ENCODE measurements around the gene BTBD10. TPM values are rescaled to one million over a fixed set of nuclear protein-coding genes. Genes with fewer than 3 reads are reported as not detected.

Gene BTBD10
- total and polyA plus RNA-seq, 2 donors (not counting 1 experiment from before 2014, with no cell fraction given) = 40.2 to 83.9 TPM

GRCh38 chr11:13355191-13355590 lies 107.8 kb downstream of the BTBD10 start:
- Histone ChIP-seq H3K27ac (ENCODE audit: insufficient read depth, low read length) (no peak overlapping the region), H2AFZ (ENCODE audit: low read length) (no peak overlapping the region), H4K20me1 (ENCODE audit: control insufficient read depth, extremely low read depth, insufficient read depth, low read length) (no peaks in the 10 kb centered on the region), H3K36me3 (ENCODE audit: control insufficient read depth, insufficient read depth, low read length) (peaks cover 5% of the 10 kb centered on the region), H3K79me2 (ENCODE audit: control insufficient read depth, insufficient read depth, low read length) (no peaks in the 10 kb centered on the region), H3K9me3 (ENCODE audit: control insufficient read depth, insufficient read depth, low read depth, low read length) (no peaks in the 10 kb centered on the region), H3K4me2 (ENCODE audit: extremely low read depth, insufficient read depth, low read length) (no peak overlapping the region), H3K9ac (ENCODE audit: insufficient read depth, low read length) (no peak overlapping the region), H3K4me1 (ENCODE audit: control insufficient read depth, extremely low read depth, insufficient read depth, low read length) (no peaks in the 10 kb centered on the region), H3K27me3 (ENCODE audit: control insufficient read depth, insufficient read depth, low read length) (no peaks in the 10 kb centered on the region), H3K4me3 (replicated peaks in 1 of 4; ENCODE audit: control extremely low read depth in 1 of 4, insufficient read depth in 1 of 4, low read depth in 3 of 4, low read length in 4 of 4) (no peak overlapping the region)
- DNase-seq (ENCODE audit: low read depth in 2 of 2) = no peak
- TF ChIP-seq, protein P1, sequence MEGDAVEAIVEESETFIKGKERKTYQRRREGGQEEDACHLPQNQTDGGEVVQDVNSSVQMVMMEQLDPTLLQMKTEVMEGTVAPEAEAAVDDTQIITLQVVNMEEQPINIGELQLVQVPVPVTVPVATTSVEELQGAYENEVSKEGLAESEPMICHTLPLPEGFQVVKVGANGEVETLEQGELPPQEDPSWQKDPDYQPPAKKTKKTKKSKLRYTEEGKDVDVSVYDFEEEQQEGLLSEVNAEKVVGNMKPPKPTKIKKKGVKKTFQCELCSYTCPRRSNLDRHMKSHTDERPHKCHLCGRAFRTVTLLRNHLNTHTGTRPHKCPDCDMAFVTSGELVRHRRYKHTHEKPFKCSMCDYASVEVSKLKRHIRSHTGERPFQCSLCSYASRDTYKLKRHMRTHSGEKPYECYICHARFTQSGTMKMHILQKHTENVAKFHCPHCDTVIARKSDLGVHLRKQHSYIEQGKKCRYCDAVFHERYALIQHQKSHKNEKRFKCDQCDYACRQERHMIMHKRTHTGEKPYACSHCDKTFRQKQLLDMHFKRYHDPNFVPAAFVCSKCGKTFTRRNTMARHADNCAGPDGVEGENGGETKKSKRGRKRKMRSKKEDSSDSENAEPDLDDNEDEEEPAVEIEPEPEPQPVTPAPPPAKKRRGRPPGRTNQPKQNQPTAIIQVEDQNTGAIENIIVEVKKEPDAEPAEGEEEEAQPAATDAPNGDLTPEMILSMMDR (conservative IDR thresholded peaks at IDR 0.05 in 1 of 2, IDR thresholded peaks at IDR 0.05 in 1 of 2; ENCODE audit: low read depth in 1 of 2, low read length in 2 of 2) = no peak
- no peak for TF ChIP-seq EZH2 (IDR thresholded peaks at IDR 0.05; ENCODE audit: low read length, missing control alignments)

DNA sequence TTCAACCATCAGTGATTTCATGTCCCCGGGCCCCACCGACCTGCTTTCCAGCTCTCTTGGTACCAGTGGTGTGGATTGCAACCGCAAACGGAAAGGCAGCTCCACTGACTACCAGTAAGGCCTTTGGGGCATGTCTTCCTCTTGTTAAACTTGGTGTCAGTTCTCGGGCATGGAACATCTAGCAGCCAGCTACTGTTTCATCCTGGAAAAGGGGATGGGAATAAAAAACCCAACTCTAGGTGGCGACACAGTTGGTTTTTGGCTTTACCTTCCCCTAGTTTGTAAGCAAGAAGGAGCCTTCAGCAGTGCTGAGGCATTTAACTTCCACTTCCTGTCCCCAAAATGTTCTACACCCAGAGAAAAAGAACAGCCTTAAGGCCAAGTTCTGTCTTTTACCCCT lies 108.7 kb downstream of the BTBD10 start:
- no peak overlapping the region for H3K27ac ChIP-seq (ENCODE audit: insufficient read depth, low read length)
- no peaks in the 10 kb centered on the region for H4K20me1 ChIP-seq (ENCODE audit: control insufficient read depth, extremely low read depth, insufficient read depth, low read length)
- H3K4me2 ChIP-seq (ENCODE audit: extremely low read depth, insufficient read depth, low read length) = no peak overlapping the region
- H3K79me2 ChIP-seq (ENCODE audit: control insufficient read depth, insufficient read depth, low read length) = no peaks in the 10 kb centered on the region
- TF ChIP-seq EZH2 (IDR thresholded peaks at IDR 0.05; ENCODE audit: low read length, missing control alignments) = no peak
- TF ChIP-seq, protein P1 (conservative IDR thresholded peaks at IDR 0.05 in 1 of 2, IDR thresholded peaks at IDR 0.05 in 1 of 2; ENCODE audit: low read depth in 1 of 2, low read length in 2 of 2) = peak in 1 of 2 donors; percentile 26
- no peaks in the 10 kb centered on the region for H3K9me3 ChIP-seq (ENCODE audit: control insufficient read depth, insufficient read depth, low read depth, low read length)
- H3K4me1 ChIP-seq (ENCODE audit: control insufficient read depth, extremely low read depth, insufficient read depth, low read length) = no peaks in the 10 kb centered on the region
- H3K4me3 ChIP-seq (replicated peaks in 1 of 4; ENCODE audit: control extremely low read depth in 1 of 4, insufficient read depth in 1 of 4, low read depth in 3 of 4, low read length in 4 of 4) = no peak overlapping the region
- H2AFZ ChIP-seq (ENCODE audit: low read length) = no peak overlapping the region
- no peak for DNase-seq (ENCODE audit: low read depth in 2 of 2)
- H3K36me3 ChIP-seq (ENCODE audit: control insufficient read depth, insufficient read depth, low read length) = peaks cover 5% of the 10 kb centered on the region
- H3K27me3 ChIP-seq (ENCODE audit: control insufficient read depth, insufficient read depth, low read length) = no peaks in the 10 kb centered on the region
- H3K9ac ChIP-seq (ENCODE audit: insufficient read depth, low read length) = no peak overlapping the region

DNA sequence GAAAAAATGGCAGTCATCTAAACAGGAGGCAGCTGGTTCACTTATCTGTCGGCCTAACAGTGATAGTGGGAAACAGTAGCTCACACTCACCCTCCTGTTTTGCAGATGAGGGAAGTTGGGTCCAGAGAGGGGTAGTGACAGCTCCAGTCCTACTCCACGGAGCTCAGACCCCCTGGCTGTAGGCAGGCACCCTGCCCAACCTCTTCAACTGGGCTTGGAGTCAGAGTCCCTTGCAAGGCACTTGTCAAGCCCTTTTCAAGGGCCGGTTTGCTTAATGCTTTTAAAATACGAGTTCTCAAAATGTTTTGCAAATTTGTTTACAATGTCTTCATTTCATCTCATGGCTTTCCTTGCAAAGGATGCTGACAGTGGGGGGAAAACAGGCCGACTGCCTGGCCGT lies 110.3 kb downstream of the BTBD10 start:
- peaks cover 5% of the 10 kb centered on the region for H3K36me3 ChIP-seq (ENCODE audit: control insufficient read depth, insufficient read depth, low read length)
- H3K4me1 ChIP-seq (ENCODE audit: control insufficient read depth, extremely low read depth, insufficient read depth, low read length) = no peaks in the 10 kb centered on the region
- DNase-seq (ENCODE audit: low read depth in 2 of 2) = no peak
- no peaks in the 10 kb centered on the region for H3K79me2 ChIP-seq (ENCODE audit: control insufficient read depth, insufficient read depth, low read length)
- H3K9me3 ChIP-seq (ENCODE audit: control insufficient read depth, insufficient read depth, low read depth, low read length) = no peaks in the 10 kb centered on the region
- no peak overlapping the region for H3K9ac ChIP-seq (ENCODE audit: insufficient read depth, low read length)
- H4K20me1 ChIP-seq (ENCODE audit: control insufficient read depth, extremely low read depth, insufficient read depth, low read length) = no peaks in the 10 kb centered on the region
- H2AFZ ChIP-seq (ENCODE audit: low read length) = no peak overlapping the region
- H3K4me2 ChIP-seq (ENCODE audit: extremely low read depth, insufficient read depth, low read length) = no peak overlapping the region
- H3K27me3 ChIP-seq (ENCODE audit: control insufficient read depth, insufficient read depth, low read length) = no peaks in the 10 kb centered on the region
- no peak overlapping the region for H3K4me3 ChIP-seq (replicated peaks in 1 of 4; ENCODE audit: control extremely low read depth in 1 of 4, insufficient read depth in 1 of 4, low read depth in 3 of 4, low read length in 4 of 4)
- TF ChIP-seq, protein P1 (conservative IDR thresholded peaks at IDR 0.05 in 1 of 2, IDR thresholded peaks at IDR 0.05 in 1 of 2; ENCODE audit: low read depth in 1 of 2, low read length in 2 of 2) = no peak
- TF ChIP-seq EZH2 (IDR thresholded peaks at IDR 0.05; ENCODE audit: low read length, missing control alignments) = no peak
- H3K27ac ChIP-seq (ENCODE audit: insufficient read depth, low read length) = no peak overlapping the region
